Epithelial cell of proximal tubule (primary cell): ENCODE measurements around the gene ZNF629. TPM values are rescaled to one million over a fixed set of nuclear protein-coding genes. Genes with fewer than 3 reads are reported as not detected.
"Not testable (repeated sequence)": the region's sequence is repeated elsewhere in the genome, so short reads cannot be mapped to it uniquely, and the experiment has no call there.

Experiments used
- DNase-seq: peaks from one replicate; pipeline ENCODE4 v3.0.0-alpha.2; 2011; ENCODE audit warnings: low read depth
- H3K4me3 ChIP-seq: 2 replicates; pipeline ENCODE4 v1.5.1; 2011; ENCODE audit warnings: low read depth, mild to moderate bottlenecking, low read length
- CTCF ChIP-seq: conservative IDR thresholded peaks from 2 replicates; pipeline ENCODE4 v1.5.1; 2012; ENCODE audit warnings: low read depth, mild to moderate bottlenecking, low read length
- total RNA-seq: library from RNA; depleted of rRNA; stranded (reverse); fragments of >200 nt; gene quantifications from 2 replicates; pipeline ENCODE4 v1.2.3, GENCODE V29; 2015

Gene ZNF629
- 11.4 and 14.0 TPM in 2 replicates for total RNA-seq

DNA sequence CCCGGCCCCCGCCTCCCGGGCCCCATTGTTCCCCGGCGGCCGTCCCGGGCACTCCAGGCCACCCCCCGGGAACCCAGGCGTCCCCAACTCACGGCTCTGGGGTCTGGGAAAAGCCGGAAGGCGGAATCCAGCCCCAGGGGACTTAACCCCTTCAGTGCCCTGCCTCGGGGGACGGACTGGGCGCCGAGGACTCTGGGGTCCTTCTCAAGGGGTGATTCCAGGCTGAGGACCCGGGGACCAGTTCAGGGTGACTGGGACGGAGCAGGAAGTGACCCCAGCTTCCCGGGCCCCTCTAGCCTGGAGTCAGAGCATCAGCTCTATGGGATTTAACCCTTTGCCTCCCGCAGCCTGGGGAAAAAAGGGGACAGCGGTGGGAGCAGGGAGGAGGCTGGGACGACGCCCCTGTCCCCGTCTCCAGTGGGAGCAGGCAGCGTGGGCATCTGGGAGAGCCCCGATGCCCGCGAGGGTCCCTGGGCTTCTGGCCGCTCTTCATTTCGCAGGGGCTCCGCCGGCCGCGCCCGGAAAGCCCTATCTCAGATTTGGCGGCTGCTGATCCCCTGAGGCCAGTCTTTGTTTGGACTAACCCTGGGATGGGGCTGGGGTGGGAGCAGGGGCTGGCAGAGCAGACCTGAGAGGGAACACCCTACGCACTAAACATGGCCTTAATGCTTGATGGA is at the start of gene ZNF629:
Gene ZNF629, minus strand, starts transcription at position 270 of the 677 bp plus-strand sequence. CDS start 2,723 bp downstream, outside the sequence.
- no peak for TF ChIP-seq CTCF
- no peak for DNase-seq
- H3K4me3 ChIP-seq, result peak within 1 kb of the TSS; percentile 79

DNA sequence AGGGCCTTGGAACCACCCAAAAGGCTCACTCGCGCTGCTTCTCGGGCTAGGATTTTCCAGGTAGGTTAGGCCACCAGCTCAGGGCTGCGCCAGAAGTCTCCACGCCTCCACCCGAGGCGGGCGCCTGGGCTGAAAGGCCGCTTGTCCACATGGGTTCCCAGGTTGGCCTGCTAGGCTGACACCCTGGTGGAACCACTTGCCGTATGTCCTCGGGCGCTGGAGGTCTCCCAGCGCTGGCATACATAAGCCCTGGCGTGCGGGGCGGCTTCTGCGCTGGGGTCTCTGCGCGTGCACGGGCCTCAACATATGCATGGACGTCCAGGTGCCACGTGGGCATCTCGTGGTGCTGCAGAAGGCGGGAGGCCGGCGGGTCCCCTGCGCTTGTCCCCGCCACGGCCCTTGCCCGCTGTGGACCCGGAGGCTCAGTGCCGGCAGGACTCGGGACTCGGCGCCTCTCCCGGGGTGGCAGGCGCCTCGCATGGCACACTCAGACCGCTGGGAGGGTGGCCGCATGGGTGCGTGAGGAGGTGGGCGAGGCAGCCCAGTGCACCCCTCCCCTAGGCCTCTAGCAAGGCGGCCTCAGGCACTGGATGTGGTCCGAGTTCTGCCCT is 47.2 kb upstream of the ZNF629 start:
- H3K4me3 ChIP-seq, result no peak overlapping the region
- no peak for DNase-seq
- TF ChIP-seq CTCF, result no peak

- no peak for DNase-seq
- no peak overlapping the region for H3K4me3 ChIP-seq
- TF ChIP-seq CTCF, result no peak
These were observed 43.0 kb upstream of the ZNF629 start for GRCh38 chr16:30830072-30830417.

DNA sequence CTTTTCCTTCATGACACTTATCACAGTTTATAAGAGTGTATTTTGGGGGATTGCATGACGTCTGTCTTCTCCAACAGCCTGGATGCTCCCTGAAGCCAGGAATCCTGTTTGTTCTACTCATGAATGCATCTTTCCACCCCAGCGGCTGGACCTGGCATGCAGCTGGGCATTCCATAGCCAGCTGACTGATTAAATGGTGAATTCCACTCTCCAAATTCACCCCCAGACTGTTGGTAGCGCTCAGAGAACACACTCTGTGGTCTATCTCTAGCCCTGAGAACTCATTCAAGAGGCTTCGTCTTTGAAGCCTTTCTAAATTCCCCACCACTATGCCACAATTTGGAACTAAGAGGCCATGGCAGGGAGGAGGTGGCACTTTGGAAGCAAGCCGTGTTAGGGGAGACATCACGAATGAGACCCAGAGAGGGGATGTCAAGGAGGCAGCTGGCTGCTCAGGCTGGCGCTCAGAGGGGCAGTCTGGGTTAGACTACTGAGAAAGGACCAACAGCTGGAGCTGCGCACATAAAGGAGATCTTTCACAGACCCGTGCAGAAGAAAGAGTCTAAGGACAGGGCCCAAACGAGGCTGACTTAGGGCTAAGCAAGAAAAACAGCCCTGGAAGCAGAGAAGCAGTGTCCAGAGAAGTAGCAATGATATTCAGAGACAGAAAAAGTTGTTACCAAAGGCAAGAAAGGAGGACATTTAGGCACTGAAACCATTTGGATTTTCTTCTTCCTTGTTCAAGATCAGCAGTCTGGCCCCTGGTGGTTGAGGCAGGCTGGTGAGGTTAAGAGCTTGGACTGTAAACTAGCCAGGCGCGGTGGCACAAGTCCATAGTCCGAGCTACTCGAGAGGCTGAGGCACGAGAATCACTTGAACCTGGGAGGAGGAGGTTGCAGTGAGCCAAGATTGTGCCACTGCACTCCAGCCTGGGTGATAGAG is 42.4 kb upstream of the ZNF629 start:
- no peak for DNase-seq
- H3K4me3 ChIP-seq, result no peak overlapping the region
- peak; percentile 41 for TF ChIP-seq CTCF

- H3K4me3 ChIP-seq, result no peak overlapping the region
- DNase-seq, result no peak
- no peak for TF ChIP-seq CTCF
These were observed 34.9 kb upstream of the ZNF629 start for GRCh38 chr16:30821891-30822290.

- not testable (repeated sequence) for DNase-seq, H3K4me3 ChIP-seq
These were observed 34.4 kb upstream of the ZNF629 start for GRCh38 chr16:30821441-30821840.

DNA sequence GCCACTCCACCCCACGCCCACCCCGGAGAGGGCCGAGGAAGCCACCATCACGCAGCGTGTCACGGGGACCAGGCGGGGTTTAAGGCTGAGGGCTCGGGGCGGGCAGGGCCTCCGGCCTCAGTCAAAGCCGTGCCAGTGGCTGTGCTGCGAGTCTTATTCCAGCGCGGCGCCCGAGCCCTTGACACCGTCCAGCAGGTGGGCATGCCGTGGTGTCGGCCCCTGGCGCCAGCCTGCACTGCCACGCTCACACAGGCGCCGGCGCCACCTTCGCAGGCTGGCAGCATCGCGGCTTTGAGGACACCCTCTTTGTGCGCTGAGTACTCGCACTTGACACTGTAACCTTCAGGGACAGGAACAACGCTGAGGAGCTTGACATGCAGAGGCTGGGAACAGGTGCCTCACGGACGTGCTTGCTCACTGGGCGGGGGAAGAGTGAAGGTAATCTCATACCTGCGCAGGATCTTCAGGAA is 34.0 kb upstream of the ZNF629 start:
- H3K4me3 ChIP-seq, result no peak overlapping the region

More for the DNA sequence above, 34.0 kb upstream of the ZNF629 start:
- DNase-seq, result no peak
- no peak for TF ChIP-seq CTCF
